HepG2 (cell line): ENCODE results near the gene TMEM38A.

Experiments used
- CENPT ChIP-seq: sonication (generic); formaldehyde crosslinking; IDR thresholded peaks from 2 replicates; pipeline ENCODE4 v1.8.0; 2022; ENCODE audit warnings: low read depth, mild to moderate bottlenecking, moderate library complexity, missing genetic modification reagents
- CTCF ChIP-seq: sonication (generic); formaldehyde crosslinking; IDR thresholded peaks from 2 replicates; pipeline ENCODE4 v1.5.0; 2020; ENCODE audit warnings: mild to moderate bottlenecking, missing genetic modification reagents, moderate library complexity
- MAX ChIP-seq: IDR thresholded peaks from 2 replicates; pipeline ENCODE4 v1.6.1; 2012; ENCODE audit warnings: inconsistent platforms
- ZMAT3 ChIP-seq: sonication (generic); formaldehyde crosslinking; conservative IDR thresholded peaks from 2 replicates; pipeline ENCODE4 v1.7.0; 2021; ENCODE audit warnings: missing genetic modification reagents
- ZNF232 ChIP-seq: sonication (generic); formaldehyde crosslinking; IDR thresholded peaks from 2 replicates; pipeline ENCODE4 v1.4.0; 2020; ENCODE audit warnings: missing genetic modification reagents, borderline replicate concordance

DNA sequence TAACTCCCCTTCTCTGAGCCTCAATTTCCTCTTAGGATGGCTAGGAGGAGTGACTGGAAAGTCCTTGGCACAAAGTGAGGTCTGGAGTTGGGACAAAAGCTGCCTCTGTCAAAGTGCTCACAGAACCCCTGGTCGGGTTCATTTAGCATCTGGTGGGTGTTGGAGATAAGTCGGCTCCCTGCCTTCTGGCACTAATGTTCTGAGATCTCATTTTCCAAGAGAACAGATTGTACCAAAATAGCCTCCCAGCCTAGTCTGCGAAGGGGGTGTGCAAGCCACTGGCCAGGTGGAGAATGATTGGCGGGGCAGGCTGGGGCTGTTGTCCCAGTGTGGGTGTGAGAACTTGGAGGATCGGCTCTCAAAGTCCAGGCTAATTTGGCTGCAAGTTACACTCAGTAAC is 38.0 kb downstream of the TMEM38A start:
- TF ChIP-seq ZMAT3 (CRISPR knock-in tag) (no peak), MAX (no peak), CTCF (no peak), CENPT (no peak), ZNF232 (no peak)
